HFF-Myc (cell line): Measurements from ENCODE around the gene ANGPTL8.

Experiments used
- DNase-seq: peaks from one replicate; pipeline ENCODE4 v3.0.0-alpha.2; 2011; ENCODE audit warnings: low read depth; ENCODE audit errors: extremely low read depth
- H3K4me3 ChIP-seq: replicated peaks from 2 replicates; pipeline ENCODE4 v1.5.1; 2011; ENCODE audit warnings: low read depth, mild to moderate bottlenecking, control low read depth, low read length
- TF ChIP-seq, protein P1 (sequence below): IDR thresholded peaks from 2 replicates; pipeline ENCODE4 v1.5.1; 2012; ENCODE audit warnings: mild to moderate bottlenecking, low read depth, low read length, control low read depth; ENCODE audit errors: missing control alignments

ANGPTL8 gene

DNA sequence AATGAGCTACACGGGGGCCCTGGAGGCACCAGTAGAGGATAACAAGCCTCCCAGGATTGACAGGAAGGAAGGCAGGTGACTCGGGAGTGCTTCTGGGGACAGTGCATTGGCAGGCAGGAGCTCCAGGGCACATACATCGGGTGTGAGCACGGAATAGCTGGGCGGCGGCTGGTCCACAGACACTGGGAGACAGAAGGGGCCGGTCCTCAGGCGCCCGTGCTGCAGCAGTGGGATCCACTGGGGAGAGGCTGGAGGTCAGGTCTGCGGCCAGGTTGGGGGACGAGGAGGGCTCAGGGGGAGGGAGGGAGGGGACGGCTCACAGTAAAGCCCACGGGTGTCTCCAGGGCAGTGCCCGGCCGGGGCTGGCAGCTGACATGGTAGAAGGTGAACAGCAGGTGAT is 2.1 kb upstream of the ANGPTL8 start:
- TF ChIP-seq, protein P1, sequence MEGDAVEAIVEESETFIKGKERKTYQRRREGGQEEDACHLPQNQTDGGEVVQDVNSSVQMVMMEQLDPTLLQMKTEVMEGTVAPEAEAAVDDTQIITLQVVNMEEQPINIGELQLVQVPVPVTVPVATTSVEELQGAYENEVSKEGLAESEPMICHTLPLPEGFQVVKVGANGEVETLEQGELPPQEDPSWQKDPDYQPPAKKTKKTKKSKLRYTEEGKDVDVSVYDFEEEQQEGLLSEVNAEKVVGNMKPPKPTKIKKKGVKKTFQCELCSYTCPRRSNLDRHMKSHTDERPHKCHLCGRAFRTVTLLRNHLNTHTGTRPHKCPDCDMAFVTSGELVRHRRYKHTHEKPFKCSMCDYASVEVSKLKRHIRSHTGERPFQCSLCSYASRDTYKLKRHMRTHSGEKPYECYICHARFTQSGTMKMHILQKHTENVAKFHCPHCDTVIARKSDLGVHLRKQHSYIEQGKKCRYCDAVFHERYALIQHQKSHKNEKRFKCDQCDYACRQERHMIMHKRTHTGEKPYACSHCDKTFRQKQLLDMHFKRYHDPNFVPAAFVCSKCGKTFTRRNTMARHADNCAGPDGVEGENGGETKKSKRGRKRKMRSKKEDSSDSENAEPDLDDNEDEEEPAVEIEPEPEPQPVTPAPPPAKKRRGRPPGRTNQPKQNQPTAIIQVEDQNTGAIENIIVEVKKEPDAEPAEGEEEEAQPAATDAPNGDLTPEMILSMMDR = no peak
- no peak for DNase-seq
- H3K4me3 ChIP-seq = no peak overlapping the region

DNA sequence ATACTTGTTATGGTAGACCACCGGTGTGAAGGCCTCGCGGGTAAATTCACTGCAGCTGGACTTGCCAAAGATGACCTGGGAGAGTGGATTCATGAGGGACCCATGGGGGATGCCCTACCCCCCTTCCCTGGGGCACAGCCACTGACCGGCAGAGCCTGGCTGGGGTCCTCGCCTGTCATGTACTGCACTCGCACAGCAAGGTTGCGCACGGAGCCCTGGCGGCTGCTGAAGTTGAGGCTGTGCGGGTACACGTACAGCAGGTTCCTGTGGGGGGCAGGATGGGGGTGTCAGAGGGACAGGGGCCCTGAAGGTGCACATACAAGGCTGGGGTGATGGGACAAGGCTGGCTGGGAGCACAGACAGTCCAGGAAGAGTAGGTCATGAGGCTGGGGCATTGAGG is 1.4 kb upstream of the ANGPTL8 start:
- TF ChIP-seq, protein P1 = no peak
- no peak for DNase-seq
- H3K4me3 ChIP-seq = no peak overlapping the region

DNA sequence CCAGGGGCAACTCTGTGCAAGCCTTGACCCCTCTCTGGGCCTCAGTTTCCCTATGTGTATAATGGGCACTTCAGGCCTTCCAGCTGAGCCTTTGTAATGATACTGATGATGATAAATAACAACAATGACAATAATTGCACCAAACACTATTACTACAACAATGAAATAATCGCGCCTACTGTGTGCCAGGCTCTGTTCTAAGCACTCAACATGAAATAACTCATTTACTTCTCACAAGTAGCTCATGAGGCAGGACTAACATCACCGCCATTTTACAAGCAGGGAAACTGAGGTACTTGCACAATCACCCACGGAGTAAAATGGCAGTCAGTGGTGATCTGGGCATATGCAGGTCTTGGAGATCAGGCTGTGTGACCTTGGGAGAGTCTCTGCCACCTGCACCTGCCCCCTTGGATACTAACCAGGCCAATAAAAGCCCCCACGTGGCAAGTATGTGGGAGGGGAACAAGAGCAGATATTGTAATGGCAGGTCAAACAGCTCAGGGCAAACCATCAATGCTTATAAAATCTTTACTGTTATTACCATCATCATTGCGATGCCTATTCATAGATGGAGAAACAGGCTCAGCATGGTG is 540 bp upstream of the ANGPTL8 start:
- H3K4me3 ChIP-seq = no peak overlapping the region
- TF ChIP-seq, protein P1 = no peak
- DNase-seq = no peak

DNA sequence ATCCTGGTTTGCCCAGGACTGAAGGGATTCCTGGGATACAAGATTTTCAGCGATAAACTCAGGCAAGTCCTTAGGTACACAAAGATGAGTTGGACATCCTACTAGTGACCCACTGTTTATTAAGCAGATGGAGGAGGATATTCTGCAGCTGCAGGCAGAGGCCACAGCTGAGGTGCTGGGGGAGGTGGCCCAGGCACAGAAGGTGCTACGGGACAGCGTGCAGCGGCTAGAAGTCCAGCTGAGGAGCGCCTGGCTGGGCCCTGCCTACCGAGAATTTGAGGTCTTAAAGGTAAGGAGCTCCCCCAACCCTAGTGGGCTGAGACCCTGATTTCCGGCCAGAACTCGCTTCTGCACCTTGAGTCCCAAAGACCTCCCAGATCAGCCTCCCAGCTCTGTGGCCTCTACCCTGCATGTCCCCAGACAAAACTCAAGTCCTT is 607 bp downstream of the ANGPTL8 start:
- H3K4me3 ChIP-seq = no peak overlapping the region
- DNase-seq = no peak
- TF ChIP-seq, protein P1 = no peak

DNA sequence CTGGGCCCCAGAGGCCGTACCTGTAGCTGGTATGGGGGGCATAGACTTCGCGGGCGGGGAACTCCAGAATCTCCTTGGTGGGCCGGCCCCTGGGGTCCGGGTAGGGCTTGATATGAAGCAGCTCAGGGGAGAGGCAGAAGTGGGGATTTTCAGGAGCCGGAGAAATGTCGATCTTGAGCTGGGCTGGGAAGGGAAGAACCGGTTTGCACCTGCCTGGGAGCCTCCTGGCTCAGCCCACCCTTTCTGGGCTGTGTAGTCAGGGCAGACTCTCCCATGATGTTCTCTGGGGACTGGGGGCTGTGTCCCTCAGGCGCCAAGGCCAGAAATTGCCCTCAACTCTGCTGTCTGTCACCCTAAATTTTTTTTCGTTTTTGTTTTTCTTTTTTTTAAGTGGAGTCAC is 2.6 kb downstream of the ANGPTL8 start:
- TF ChIP-seq, protein P1 = no peak
- no peak overlapping the region for H3K4me3 ChIP-seq
- DNase-seq = no peak

DNA sequence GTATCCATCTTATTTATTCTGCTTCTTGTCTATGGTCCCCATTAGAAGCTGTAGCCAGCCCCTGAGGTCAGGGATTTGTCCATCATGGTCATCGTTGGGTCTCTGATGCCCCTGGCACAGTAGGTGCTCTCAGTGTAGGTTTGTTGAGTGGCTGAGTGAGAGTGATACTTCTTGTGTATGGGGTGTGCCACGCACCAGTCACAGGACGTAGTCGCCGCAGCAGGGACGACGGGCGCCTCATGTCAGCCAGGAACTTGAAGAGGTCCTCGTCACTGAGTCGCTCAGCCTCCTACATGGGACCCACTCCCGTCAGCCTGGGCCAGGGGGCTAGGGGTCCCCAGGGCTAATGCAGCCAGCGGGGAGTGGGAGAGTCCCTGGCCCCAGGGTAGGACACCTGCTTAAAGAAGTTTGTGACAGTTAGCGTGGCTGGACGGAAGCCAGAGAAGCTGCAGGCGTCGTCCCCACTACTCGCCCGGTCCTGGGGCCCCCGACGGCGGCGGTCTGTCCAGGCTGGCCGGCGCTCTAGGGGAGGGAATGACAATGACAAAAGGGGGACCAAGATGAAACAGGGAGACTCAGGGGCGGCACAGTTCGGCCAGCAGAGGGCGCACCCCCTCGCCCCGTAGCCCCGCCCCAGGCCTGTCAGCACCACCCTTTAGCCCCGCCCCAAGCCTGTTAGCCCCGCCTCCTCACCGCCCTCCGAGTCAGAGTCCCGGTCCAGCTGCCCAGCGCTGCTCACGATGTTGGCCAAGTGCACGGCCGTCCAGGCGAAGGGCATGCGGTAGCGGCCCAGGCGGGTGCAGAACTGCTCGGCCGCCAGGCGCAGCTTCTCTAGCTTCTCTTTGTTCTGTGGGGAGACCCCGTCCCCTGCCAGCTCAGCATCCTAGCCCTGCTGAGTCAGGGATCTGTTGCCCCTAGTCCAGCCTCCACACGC is 3.7 kb downstream of the ANGPTL8 start:
- no peak overlapping the region for H3K4me3 ChIP-seq
- DNase-seq = peak; percentile 39
- TF ChIP-seq, protein P1 = peak; percentile 64

DNA sequence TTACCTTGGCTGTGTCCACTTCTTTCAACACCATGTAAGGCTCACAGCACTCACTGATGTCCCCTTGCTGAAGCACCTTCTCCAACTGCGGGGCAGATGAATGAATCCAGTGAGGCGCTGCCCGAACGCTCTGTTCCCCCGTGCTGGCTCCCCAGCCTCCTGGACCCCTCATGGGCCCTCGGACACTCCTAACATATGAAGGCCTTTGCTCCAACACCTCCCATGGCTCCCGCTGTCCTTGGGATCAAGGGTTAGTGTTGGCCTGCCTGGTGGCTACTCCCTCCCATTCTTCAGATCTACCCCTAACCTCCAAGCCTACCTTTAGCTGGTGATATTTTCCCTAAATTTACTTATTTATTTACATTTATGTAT is 4.4 kb downstream of the ANGPTL8 start:
- H3K4me3 ChIP-seq = no peak overlapping the region
- DNase-seq = no peak
- TF ChIP-seq, protein P1 = no peak
